ENCODE data around the gene DCBLD2.

DCBLD2 gene

GRCh38 chr3:98788651-98789050 is 112.8 kb downstream of the DCBLD2 start:
- no peak for DNase-seq

- no peak for DNase-seq
Observed at GRCh38 chr3:98787181-98787580, 114.3 kb downstream of the DCBLD2 start.

GRCh38 chr3:98786364-98787006 is 115.0 kb downstream of the DCBLD2 start:
- DNase-seq, result no peak

- no peak for DNase-seq
Observed at GRCh38 chr3:98784666-98785600, 116.6 kb downstream of the DCBLD2 start.

GRCh38 chr3:98784042-98784441 is 117.5 kb downstream of the DCBLD2 start:
- DNase-seq, result no peak

- no peak for DNase-seq
Observed at GRCh38 chr3:98782824-98783500, 118.5 kb downstream of the DCBLD2 start.

GRCh38 chr3:98780343-98780742 is 121.2 kb downstream of the DCBLD2 start:
- DNase-seq, result no peak

GRCh38 chr3:98779541-98780335 is 121.8 kb downstream of the DCBLD2 start:
- DNase-seq, result no peak

GRCh38 chr3:98778852-98779413 is 122.6 kb downstream of the DCBLD2 start:
- no peak for DNase-seq

GRCh38 chr3:98778383-98778782 is 123.1 kb downstream of the DCBLD2 start:
- DNase-seq, result no peak

- no peak for DNase-seq
Observed at GRCh38 chr3:98777801-98778220, 123.7 kb downstream of the DCBLD2 start.

GRCh38 chr3:98777286-98777685 is 124.2 kb downstream of the DCBLD2 start:
- DNase-seq, result no peak

GRCh38 chr3:98776140-98776493 is 125.4 kb downstream of the DCBLD2 start:
- no peak for DNase-seq

- no peak for DNase-seq
Observed at GRCh38 chr3:98775459-98776139, 125.9 kb downstream of the DCBLD2 start.

GRCh38 chr3:98772022-98772421 is 129.5 kb downstream of the DCBLD2 start:
- no peak for DNase-seq

GRCh38 chr3:98770261-98771039 is 131.0 kb downstream of the DCBLD2 start:
- no peak for DNase-seq

- no peak for DNase-seq
Observed at GRCh38 chr3:98769448-98769847, 132.0 kb downstream of the DCBLD2 start.

GRCh38 chr3:98768961-98769360 is 132.5 kb downstream of the DCBLD2 start:
- no peak for DNase-seq

- no peak for DNase-seq
Observed at GRCh38 chr3:98766924-98767323, 134.6 kb downstream of the DCBLD2 start.

GRCh38 chr3:98765721-98766120 is 135.8 kb downstream of the DCBLD2 start:
- no peak for DNase-seq

- DNase-seq, result no peak
Observed at GRCh38 chr3:98764472-98764884, 137.0 kb downstream of the DCBLD2 start.
